Stimulated activated CD8-positive, alpha-beta memory T cell treated with anti-CD3 and anti-CD28 coated beads, Interleukin-7, amount 100 ng/mL, for 1 hour (primary cell): Measurements from ENCODE around the gene BOLA1.
"Not testable (repeated sequence)": the region's sequence is repeated elsewhere in the genome, so short reads cannot be mapped to it uniquely, and the experiment has no call there.

Experiments used
- DNase-seq, 2 donors: peaks; one replicate each; pipeline ENCODE4 v3.0.0-alpha.2; 2020; ENCODE audit warnings: low read depth in 2 of 2

The BOLA1 gene

DNA sequence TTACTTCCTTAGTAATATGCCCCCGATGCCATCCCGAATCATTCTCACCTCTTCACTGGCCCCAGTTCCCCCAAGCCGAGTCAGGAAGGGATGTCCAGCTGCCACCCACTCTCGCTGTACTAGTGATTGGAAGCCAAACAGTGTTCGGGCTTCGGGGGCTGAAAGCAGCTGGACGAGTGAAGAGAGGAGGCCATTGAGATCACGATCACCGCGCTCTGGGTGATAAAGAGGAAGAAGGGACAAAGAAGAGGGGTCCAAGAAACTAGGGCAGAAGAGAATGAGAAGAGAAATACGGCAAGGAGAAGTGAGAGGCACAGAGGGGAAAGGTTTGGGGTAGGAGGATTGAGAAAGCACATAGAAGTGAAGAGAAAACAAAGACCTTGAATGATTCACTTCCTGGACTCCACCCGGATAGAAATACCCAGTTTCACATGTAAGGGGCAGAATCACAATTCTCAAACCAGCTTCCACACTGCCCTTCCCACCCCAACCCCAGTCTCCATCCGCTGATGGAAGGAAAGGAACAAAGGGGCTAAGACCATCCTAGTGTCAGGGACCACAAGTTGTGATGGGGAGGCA is 31.9 kb downstream of the BOLA1 start:
- DNase-seq = no peak

DNA sequence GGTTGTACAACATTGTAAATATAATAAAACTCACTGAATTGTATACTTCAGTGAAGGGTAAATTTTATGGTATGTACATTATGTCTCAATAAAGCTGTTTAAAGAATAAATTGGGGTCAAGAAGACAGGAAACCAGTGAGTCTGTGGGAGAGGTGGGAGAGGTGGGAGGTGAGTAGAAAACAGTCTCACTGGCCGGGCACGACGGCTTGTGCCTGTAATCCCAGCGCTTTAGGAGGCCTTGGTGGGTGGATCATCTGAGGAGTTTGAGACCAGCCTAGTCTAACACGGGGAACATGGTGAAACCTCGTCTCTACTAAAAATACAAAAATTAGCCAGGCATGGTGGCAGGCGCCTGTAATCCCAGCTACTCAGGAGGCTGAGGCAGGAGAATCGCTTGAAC is 33.1 kb downstream of the BOLA1 start:
- DNase-seq = no peak

DNA sequence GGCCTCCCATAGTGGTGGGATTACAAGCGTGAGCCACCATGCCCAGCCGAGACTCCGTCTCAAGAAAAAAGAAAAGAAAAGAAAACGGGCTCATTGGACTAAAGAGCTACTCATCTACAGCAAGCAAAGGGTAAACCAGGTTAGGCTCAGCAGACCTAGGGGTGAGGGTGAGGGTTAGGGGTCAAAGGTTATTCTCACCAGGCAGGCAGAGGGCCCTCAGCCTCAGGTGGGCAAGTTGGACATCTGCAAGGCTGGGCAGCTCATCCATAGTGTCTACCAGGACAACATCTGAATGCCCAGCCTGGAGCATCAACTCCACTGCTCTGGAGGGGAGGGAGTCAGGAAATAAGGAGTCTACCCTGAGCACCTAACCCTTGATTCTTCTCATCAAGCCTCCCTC is 33.8 kb downstream of the BOLA1 start:
- no peak for DNase-seq

DNA sequence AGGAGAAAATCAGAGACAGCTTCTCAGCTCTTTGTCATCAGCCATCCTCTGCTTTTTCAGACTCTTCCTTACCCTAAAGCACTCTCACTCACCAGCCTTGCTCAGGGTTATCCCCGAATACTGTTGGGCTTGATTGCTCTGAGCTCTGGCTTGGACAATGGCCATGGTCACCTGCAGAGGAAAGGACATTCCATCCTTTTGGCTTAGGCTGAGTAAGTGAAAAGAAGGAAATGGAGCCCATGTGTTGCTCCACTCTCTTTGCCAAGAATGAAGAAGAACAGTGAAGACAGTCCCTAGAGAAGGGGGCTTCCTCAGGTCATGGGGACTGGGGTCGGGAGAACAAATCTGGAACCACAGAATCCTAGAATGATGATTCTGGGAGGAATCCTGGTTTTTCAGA is 35.0 kb downstream of the BOLA1 start:
- DNase-seq = no peak

DNA sequence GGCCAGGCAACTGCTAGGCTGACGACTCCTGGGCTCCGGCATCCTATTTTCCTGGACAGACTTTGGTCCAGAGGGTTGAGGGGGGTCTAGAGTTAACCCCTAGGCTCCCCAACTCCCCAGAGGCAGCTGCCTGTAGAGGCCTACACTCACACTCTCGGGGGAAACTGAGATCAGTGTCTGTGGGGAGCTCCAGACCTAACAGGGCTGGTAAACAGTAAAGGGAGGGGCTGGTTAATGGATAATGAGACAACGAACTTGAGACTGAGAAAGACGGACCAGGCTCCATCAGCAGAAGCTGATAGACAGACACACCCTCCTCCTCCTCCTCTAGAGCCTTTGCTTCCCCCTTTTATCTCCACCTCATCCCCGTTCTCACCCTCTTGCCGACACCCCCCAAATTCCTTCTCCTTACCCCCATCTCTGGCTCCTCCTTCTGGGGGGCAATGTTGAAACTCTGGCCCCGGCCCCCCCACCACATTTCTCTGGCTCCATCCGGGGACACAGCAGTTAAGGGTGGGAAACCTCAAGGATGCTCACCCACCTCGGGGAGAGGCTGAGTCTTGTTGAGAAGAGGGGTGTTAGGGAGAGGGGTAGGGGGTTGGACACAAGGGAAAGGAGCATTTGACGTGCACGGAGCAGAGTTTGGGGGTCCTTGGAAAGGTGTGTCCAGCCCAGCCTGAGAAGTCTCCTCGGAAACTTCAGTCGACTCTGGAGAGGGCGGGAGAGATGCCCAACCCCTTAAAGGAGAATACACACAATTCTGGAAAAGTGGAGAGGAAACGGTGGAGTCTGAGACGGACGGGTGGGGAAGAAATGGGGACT is 37.0 kb downstream of the BOLA1 start, which contains the start of gene MTMR11:
MTMR11 (minus strand) TSS at position 710 of the 822 bp plus-strand sequence; CDS start at position 478, 232 bp downstream.
- no peak for DNase-seq

DNA sequence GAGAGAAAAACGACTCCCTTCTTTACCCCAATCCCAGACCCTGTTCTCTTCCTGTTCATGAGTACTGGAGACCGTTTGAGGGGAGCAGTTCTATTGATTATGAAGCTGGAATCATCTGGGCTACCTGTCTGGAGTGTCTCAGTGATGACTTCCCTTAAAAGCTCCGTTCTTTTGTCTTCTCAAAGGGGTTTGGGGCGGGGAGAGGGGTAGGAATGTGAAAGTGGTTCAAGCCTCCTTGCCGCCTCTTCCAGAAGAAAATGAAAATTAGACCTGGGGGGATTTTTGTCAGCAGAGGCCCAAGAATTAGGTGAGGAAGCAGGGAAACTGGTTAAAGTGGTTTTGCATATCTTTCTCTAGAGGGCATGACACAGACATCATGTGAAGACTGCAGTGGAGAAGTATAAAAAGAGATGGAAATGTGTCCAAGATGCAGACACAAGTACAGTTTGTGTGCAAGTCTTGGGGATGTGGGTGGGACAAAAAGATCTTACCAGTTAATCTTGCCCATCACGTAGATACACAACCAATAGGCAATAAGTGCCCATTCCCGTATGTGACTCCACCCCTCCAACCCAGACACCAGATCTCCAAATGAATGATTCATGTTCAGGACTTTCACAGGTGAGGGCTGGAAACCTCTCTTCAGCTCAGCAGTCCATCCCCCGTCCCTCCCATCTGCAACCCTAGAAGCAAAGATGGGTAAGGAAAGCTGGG is 37.8 kb downstream of the BOLA1 start:
- no peak for DNase-seq

DNA sequence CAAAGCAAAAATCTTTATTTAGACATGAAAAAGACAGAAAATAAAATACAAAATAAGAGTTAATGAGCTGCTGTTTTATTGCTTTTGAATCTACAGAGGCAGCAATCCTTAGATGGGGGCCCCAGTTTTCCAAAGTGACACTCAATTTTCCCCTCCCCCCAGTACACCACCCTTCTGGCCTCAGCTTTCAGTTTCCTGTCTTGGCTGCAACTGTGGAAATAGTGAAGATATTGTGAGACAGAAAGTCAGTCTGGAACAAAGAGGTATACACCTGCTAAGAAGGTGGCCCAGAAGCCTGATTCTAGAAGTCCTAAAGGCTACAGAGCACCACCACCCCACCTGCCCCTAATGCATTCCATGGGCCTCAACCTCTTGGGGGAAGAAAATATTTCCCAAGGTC is 38.4 kb downstream of the BOLA1 start:
- no peak for DNase-seq

DNA sequence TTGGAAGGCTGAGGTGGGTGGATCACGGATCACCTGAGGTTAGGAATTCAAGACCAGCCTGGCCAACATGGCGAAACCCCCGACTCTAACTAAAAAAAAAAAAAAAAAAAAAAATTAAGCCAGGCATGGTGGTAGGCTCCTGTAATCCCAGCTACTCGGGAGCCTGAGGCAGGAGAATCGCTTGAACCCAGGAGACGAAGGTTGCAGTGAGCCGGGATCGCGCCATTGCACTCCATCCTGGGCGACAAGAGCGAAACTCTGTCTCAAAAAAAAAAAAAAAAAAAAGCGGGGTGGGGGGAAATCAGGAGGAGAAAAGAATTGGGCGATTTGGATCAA is 39.3 kb downstream of the BOLA1 start:
- not testable (repeated sequence) for DNase-seq

DNA sequence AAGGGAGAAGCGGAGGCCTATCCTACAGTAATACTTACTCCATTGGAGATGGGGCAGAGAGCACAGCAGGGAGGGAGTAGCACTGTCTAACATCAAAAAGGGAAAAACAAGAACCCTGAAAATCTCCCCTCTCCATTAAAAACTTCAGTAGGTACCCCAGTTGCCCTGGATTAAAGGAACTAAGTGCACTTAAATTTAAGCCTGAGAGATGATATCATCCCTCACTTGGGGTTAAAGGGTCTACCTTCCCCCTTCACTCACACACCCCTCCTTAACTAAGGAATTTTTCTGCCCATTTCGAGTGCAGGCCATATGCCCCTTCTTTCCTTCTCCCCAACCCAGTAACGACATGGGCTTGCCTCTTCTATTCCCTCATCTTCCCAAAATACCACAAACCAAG is 41.1 kb downstream of the BOLA1 start:
- no peak for DNase-seq

DNA sequence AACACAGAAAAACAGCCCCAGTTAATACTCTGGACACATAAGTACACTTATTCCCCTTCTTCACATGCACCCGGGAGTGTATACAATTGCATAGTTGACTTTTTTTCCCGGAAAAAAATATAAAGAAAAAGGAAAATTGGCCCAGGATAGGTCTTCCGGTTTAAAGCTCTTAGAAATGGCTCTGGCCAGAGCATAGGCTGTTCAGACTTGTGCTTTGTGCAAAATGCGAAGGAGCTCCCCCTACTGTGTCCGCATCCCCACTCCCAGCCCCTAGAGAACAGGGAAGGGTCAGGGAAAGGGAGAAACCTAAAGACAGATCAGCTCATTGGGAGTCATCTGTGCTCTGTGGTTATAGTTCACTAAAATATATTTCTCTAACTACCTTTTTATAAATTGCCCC is 42.8 kb downstream of the BOLA1 start:
- no peak for DNase-seq

DNA sequence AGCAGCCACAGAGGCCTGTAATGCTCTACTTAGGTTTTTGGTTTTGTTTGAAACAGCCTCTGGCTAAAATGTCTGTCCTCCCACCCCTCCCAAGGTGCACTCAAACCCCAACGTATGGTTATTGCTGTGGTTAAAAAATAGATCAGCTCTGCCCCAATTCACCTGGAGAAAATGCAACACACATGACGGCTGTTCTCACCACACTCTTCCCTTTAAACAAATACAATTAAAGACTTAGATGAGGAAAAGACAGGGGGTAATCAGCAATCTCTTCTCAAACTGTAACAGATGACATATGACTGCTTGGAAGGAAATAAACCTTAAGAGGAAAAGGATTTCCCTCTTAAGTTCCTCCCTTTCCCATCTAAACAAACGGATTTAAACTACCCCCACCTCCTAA is 43.5 kb downstream of the BOLA1 start:
- no peak for DNase-seq

DNA sequence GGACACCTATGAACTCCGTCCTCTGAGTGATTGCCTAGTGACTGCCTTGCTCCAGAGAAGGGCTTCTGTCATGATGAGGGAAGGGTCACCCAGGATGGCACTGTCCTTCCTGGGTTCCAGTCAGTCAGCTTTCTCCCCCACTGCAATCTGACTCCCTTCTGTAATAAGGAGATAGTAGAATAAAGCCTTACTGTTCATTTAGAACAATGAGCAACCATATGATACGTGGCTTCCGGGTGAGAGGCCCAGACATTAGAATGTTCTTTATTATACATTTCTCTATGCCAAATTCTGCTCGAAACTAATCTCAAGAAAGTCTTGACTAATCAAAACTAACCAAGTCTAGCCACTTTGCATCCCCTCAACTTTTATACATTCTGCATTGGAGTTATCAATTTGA is 45.8 kb downstream of the BOLA1 start:
- no peak for DNase-seq

DNA sequence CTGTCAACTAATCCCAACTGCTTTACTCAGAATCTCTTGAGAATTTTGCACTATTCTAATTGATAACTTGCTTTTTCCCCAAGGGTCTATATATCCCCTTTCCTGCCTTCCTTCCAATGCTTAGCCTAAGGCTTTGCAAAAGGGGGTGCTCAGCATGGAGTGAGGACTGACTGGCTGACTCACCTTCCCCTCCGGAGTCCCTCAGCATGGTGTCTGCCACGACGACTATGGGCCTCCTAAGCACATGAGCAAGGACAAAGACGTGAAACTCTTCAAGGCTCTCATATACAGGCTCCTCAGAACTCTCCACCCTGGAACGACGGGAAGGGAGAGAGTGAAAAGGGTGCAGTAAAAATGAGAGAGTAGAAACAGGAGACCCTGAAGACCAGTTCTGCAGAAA is 50.5 kb downstream of the BOLA1 start:
- no peak for DNase-seq
